ENCODE measurements around the gene RHOBTB3.

- TF ChIP-seq CTCF (IDR thresholded peaks at IDR 0.05) (no peak), POLR2A (IDR thresholded peaks at IDR 0.05) (no peak), POLR2AphosphoS5 (IDR thresholded peaks at IDR 0.05) (no peak), EP300 (IDR thresholded peaks at IDR 0.05) (no peak)
Observed at GRCh38 chr5:95815155-95815729, 84.1 kb downstream of the RHOBTB3 start.
